Mononuclear cell (primary cell): ENCODE data around the gene NPAS2. TPM values are rescaled to one million over a fixed set of nuclear protein-coding genes. Genes with fewer than 3 reads are reported as not detected.

Experiments
- H3K27me3 ChIP-seq: 2 replicates; pipeline ENCODE4 v1.6.0; 2011; ENCODE audit warnings: low read length, control low read depth; ENCODE audit not compliant: insufficient read depth
- H3K4me1 ChIP-seq: 2 replicates; pipeline ENCODE4 v1.5.1; 2011; ENCODE audit warnings: mild to moderate bottlenecking, low read length, control low read depth; ENCODE audit not compliant: insufficient read depth
- H3K4me3 ChIP-seq: 2 replicates; pipeline ENCODE4 v1.5.1; 2011; ENCODE audit warnings: mild to moderate bottlenecking, low read length, moderate library complexity
- H3K9me3 ChIP-seq: 2 replicates; pipeline ENCODE4 v1.5.1; 2011; ENCODE audit warnings: low read depth, mild to moderate bottlenecking, control low read depth, low read length
- total RNA-seq: library from RNA; depleted of rRNA; stranded (reverse); fragments of >200 nt; gene quantifications from one replicate; pipeline ENCODE4 v1.2.3, GENCODE V29; 2012

Gene NPAS2
- total RNA-seq, 1 donor = 2.4 TPM

DNA sequence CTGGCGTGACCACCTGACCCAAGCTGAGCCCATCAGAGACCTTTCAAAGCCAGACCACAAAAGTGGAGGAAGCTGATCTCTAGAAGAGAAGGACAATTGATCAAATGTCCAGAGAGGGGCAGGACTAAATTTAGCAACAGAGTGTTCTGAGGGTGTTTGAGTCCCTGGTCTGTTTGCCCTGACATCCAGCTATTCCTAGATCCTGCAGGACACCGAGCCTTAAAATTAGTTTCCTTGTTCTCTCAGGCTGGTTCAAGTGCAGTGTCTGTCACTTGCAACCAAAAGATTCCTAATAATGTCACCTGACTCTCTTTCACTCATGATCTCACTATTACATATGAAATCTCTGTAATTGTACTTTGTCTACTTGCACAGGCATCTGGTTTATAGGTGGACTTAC, 33.0 kb upstream of the NPAS2 start:
- Histone ChIP-seq H3K4me1 (no peaks in the 10 kb centered on the region), H3K9me3 (no peaks in the 10 kb centered on the region), H3K27me3 (no peaks in the 10 kb centered on the region), H3K4me3 (no peak overlapping the region)

DNA sequence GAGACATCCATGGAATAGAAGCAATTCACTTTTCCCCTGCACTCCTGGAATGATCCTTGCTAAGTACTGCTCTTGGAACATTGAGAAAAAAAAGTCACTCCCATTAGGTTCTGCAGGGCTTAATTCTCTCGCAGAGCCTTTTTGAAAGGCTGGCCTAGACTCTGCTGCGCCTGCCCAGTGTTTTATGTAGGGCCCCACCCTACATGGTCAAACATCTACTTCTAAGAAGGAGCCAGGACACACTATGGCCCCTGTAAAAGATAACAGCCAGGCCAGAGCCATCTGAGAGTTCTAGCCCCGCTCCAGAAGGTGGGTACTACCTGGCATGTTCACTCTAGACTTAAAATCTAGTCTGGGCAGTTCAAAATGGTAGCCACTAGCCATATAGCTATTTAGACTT, 30.6 kb upstream of the NPAS2 start:
- Histone ChIP-seq H3K27me3 (no peaks in the 10 kb centered on the region), H3K9me3 (no peaks in the 10 kb centered on the region), H3K4me3 (no peak overlapping the region)

DNA sequence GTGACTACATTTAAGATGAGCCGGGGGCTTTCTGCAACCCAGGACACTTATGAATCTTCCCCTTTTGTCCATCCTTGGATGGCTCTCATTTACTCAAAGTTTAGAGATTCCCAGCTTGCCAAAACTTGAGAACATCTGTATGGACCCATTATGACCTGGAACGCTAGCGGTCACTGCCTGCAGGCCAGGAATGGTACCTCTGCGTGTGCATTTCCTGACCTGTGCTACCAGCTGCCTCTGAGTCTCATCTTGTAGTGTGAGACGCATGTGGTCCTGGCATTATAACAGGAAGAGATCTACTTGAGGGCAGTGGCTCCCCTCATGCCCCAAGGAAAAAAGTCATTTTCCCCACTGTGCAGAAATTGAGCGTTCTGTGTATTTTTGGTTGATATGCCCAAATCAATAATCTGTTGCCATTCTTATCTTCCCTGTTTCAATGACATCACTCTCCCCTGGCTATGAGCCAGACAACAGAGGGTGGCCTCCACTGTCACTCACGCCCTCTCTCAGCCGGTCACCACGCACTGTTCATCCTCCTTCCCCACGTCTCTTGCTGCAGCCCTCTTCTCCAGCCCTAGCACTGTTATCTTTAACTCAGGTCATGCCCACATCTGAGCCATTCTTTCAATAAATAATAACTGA, 28.5 kb upstream of the NPAS2 start:
- H3K4me3 ChIP-seq = no peak overlapping the region
- no peaks in the 10 kb centered on the region for H3K4me1 ChIP-seq
- H3K9me3 ChIP-seq = no peaks in the 10 kb centered on the region
- no peaks in the 10 kb centered on the region for H3K27me3 ChIP-seq

More for the DNA sequence above, 30.6 kb upstream of the NPAS2 start:
- H3K4me1 ChIP-seq = no peaks in the 10 kb centered on the region

DNA sequence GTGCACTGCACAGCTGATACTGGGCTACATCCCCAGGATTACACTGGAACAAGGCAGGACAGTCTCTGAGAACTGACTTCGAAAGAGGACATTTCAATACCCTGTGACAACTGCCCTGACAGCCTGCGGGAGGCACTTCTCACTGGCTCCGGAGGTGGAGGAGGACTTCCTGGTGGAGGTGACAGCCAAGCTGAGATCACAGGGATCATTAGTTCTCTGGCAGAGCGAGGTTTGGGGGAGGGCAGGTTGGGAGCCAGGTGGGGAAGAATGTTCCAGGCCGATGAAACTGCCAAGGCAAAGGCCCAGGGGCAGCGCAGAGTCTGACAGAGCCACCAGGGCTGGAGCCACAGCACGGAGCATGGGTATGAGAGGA, 28.0 kb upstream of the NPAS2 start:
- Histone ChIP-seq H3K4me3 (no peak overlapping the region), H3K27me3 (no peaks in the 10 kb centered on the region), H3K4me1 (no peaks in the 10 kb centered on the region), H3K9me3 (no peaks in the 10 kb centered on the region)

DNA sequence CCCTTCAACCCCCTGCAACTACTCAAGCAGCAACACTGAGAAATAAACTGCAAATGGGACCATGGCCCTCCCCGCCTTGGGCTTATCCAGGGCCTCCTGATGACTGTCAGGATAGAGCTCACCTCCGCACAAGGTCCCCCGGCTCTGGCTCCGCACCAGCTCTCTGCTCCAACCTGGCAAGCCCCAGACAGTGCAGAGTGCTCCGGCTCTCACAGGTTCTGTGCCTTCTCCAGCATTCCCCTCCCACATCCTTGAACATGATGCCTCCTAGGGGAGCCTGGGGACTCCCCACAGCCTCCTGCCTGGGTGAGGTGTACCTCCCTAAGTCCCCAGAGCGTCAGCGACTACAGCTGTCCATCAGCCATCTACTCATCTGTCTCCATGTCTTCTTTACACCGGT, 26.7 kb upstream of the NPAS2 start:
- Histone ChIP-seq H3K4me3 (no peak overlapping the region), H3K27me3 (no peaks in the 10 kb centered on the region), H3K9me3 (no peaks in the 10 kb centered on the region), H3K4me1 (no peaks in the 10 kb centered on the region)

DNA sequence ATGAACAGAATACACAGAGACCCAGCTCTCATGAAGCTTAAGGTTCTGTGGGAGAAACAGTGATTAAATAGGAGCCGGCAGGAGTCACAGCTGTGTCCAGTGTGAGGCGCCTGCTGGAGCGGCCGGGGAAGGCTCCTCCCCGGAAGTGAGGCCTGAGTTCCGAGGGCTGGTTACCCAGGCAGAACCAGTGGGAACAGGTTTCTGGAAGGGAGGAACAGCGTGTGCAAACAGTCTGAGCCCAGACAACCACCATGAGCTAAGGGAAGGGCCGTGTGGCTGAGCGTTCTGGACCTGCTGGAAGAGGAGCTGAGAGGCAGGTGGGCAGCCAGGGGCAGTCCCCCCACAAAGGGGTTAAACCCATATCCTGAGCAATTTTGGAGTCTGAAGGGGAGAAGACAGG, 26.0 kb upstream of the NPAS2 start:
- no peaks in the 10 kb centered on the region for H3K27me3 ChIP-seq
- H3K9me3 ChIP-seq = no peaks in the 10 kb centered on the region
- no peak overlapping the region for H3K4me3 ChIP-seq

DNA sequence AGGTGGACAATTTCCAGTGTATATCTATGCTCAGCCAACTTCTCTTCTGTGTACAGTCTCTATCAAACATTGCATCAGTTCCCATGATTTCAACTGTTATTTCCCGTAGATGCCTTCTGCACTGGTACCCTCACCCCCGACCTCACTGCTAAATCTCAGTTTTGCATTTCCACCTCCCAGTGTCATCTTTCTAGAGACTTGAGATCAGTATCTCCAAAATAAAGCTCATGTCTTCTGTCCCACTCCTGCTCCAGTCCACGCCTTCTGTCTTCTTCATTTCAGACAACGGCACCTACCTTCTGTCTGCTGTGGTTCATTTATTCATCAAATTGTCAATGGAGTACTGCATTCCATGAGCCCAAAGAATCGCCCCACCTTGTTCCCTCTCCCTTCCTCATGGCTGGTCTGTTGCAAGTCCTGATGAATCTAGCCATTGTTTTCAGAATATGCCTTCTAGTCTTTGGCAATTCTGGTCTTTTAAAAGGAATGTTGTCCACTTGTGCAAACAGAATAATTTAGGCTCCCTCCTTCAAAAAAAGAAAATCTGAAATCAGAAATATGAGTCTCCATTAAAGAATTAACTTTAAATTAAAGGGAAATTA, 23.3 kb upstream of the NPAS2 start:
- H3K27me3 ChIP-seq = no peaks in the 10 kb centered on the region
- H3K9me3 ChIP-seq = no peaks in the 10 kb centered on the region
- H3K4me1 ChIP-seq = no peaks in the 10 kb centered on the region
- no peak overlapping the region for H3K4me3 ChIP-seq

More for the DNA sequence above, 26.0 kb upstream of the NPAS2 start:
- H3K4me1 ChIP-seq = no peaks in the 10 kb centered on the region

DNA sequence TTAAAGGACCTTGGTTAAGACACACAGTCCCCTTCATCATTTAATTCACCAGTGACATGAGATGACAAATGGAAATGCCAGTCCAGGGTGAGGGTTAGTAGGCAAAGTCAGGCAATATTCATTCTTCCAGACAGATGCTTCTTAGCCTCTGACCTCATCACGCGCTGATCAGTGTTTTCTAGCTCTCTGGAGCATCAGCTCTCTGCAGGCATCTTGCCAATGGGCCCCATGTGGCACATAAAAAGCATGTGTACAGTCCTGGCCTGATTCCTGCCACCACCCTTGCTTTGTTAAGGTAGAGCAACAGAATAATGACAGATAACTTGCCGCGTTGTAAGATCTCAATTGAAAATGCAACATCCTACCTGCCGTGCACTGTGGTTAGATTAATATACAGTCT, 20.3 kb upstream of the NPAS2 start:
- H3K27me3 ChIP-seq = no peaks in the 10 kb centered on the region
- H3K4me3 ChIP-seq = no peak overlapping the region
- H3K4me1 ChIP-seq = no peaks in the 10 kb centered on the region
- H3K9me3 ChIP-seq = no peaks in the 10 kb centered on the region

DNA sequence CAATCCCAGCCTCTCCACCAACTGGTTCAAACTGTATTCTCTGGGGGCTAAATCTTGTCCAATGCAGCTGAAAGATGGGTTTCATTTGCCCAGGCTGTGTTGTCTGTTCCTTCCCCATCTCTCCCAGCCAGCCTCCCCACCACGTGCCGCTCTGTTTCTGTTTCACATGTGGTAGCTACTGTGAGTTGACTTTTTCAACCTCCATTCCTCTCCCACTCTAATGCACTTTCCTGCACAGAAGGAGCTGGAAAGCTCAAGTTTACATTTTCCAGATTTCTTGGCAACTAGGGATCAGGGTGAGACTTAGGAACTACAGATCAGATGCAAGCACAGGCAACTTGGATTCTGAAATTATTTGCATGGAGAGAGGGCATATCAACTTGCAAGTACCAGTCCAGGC, 19.0 kb upstream of the NPAS2 start:
- Histone ChIP-seq H3K27me3 (no peaks in the 10 kb centered on the region), H3K9me3 (no peaks in the 10 kb centered on the region), H3K4me3 (no peak overlapping the region), H3K4me1 (no peaks in the 10 kb centered on the region)

DNA sequence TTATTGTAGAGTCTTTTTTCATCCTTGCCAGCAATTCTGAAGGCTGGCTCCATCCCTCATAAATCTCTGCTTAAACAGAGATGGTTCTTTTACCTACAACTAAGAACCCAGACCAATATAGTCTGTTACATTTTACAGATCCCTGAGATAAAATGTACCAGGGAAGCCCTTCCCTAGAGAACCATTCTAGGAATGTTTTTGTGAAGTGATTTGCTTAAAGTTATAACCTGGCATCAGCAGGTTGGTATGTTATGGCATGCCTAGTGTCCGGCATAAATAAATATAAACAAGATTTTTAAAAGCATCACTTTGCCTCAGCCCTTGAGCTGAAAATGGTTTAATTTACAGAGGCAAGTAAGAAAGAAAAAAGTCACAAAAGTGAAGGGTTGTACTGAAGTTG, 18.5 kb upstream of the NPAS2 start:
- Histone ChIP-seq H3K4me1 (no peaks in the 10 kb centered on the region), H3K9me3 (no peaks in the 10 kb centered on the region), H3K4me3 (no peak overlapping the region), H3K27me3 (no peaks in the 10 kb centered on the region)

DNA sequence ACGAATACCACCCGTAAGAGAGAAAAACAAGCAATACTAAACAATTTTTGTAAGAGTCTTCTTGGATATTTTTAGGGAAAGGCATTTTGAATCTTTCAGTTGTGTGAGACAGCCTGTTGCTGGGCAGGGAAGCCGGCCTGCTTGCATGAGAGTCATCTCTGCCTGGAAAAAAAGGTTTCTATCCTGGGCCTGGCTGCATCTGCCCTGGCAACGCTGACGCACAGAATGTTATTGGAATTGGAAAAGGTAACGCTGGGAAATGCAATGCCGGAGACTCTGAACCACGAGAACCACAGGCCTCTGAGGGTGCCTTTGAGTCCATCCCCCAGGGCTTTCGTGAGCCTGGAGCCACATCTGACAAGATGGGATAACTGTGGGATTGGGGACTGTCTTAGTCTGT, 17.9 kb upstream of the NPAS2 start:
- no peaks in the 10 kb centered on the region for H3K4me1 ChIP-seq
- H3K4me3 ChIP-seq = no peak overlapping the region
- H3K9me3 ChIP-seq = no peaks in the 10 kb centered on the region
- no peaks in the 10 kb centered on the region for H3K27me3 ChIP-seq

DNA sequence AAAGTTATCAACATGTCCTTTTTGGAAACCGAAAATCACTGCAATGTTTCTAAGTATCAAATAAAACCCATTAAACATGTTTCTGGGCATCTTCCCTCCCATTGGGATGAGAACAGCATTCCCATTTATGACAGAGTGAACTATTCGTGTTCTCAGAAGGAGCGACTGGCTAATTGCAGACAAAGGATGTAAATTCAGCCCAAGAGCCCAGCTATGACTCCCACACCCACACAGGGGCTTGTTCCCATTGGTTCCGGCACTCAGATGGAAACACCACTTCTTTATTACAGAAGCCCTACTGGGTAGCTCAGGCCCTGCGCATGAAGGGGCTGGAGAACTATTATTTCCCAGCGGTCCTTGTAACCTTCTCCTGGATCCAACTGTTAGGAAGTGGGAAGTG, 16.6 kb upstream of the NPAS2 start:
- H3K9me3 ChIP-seq = no peaks in the 10 kb centered on the region
- no peaks in the 10 kb centered on the region for H3K4me1 ChIP-seq
- no peak overlapping the region for H3K4me3 ChIP-seq
- no peaks in the 10 kb centered on the region for H3K27me3 ChIP-seq

DNA sequence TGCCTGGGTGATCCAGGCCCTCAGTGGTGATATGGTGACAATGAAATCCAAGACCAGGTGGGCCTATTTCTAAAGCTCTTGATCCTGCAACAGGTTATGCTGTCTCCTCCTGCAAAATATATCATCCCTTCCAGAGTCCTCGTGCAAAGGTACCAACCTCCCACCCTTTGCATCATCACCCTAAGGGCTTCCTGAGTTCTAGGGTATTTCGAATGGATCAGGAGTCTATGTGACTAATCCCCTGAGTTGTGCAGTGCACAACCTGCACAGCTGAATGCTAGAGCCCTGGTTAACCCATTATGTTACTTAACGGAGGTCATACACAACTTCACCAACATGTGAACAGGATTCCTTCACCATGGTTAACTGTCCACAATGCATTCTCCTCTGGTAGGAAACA, 13.4 kb upstream of the NPAS2 start:
- no peaks in the 10 kb centered on the region for H3K9me3 ChIP-seq
- H3K4me1 ChIP-seq = no peaks in the 10 kb centered on the region
- no peak overlapping the region for H3K4me3 ChIP-seq
- no peaks in the 10 kb centered on the region for H3K27me3 ChIP-seq

DNA sequence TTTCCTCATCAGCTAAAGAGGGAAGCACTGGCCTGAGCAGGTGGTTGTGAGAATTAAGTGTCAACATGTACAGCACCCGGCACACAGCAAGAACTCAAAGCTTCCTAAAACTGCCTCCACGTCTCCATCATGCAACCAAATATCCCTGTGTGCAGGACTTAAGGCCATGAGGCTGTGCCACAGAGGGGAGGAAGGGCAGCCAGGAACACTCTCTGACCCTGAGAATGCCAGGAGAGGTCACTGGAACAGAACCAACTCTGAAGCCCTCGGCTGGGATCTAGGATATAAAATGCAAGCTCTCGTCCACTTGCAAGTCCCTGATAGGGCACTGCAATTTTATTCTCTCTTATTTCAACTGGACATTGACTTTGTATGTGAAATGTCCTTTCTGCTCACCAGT, 12.2 kb upstream of the NPAS2 start:
- Histone ChIP-seq H3K9me3 (no peaks in the 10 kb centered on the region), H3K4me3 (no peak overlapping the region), H3K27me3 (peaks cover 3% of the 10 kb centered on the region), H3K4me1 (no peaks in the 10 kb centered on the region)

DNA sequence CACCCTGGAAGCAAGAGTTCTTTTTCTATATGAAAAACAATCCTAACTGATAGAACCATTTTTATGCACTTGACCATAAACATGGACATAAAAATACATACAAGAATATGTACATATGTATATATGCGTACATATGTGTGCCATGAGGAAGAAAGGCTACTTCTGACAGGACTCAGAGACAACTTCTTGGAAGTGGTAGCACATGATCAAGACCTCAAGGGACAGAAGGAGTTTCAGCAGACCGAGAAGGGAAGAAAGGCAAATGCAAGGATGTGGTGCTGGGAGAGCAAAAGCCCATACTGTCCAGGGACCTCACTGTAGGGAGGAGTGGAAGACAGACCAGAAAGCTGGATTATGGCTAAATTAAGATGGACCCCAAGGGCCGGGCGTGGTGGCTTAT, 11.4 kb upstream of the NPAS2 start:
- Histone ChIP-seq H3K4me3 (no peak overlapping the region), H3K9me3 (no peaks in the 10 kb centered on the region), H3K27me3 (peaks cover 5% of the 10 kb centered on the region), H3K4me1 (no peaks in the 10 kb centered on the region)

DNA sequence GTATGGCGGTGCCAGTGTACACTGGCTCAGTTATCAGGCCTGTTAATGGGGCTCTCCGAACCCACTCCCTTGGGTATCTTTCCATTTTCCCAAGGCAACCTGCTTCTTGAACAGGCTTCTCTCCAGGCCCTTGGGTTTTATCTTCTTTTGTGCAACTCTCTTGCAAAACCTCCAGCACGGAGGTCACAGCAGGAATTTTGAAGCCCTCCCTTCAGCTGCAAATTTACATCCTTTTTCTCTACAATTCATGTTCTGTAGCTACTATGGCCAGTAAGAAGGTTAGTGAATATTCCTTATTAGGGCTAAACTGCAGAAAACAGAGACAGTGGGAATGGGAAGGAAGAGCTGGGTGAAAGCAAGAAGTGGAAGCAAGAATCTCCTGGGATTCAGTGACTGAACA, 10.4 kb upstream of the NPAS2 start:
- Histone ChIP-seq H3K4me1 (no peaks in the 10 kb centered on the region), H3K4me3 (no peak overlapping the region), H3K27me3 (peaks cover 5% of the 10 kb centered on the region), H3K9me3 (no peaks in the 10 kb centered on the region)
